ENCODE data around the gene ABTB2. TPM values are rescaled to one million over a fixed set of nuclear protein-coding genes. Genes with fewer than 3 reads are reported as not detected.

ABTB2 gene
- total and polyA plus RNA-seq, 2 of the 8 experiments (the other 6 are each of a cell fraction or from before 2014, with no cell fraction given): 7.7 to 10.2 TPM

- Histone ChIP-seq H4K91ac (replicated peaks; ENCODE audit: insufficient read length, low read length) (no peak overlapping the region), H3K27me3 (replicated peaks in 1 of 4; ENCODE audit: control insufficient read depth in 3 of 4, extremely low read depth in 1 of 4, insufficient read depth in 3 of 4, low read length in 3 of 4) (no peaks in the 10 kb centered on the region), H3K4me1 (replicated peaks in 1 of 4; ENCODE audit: control insufficient read depth in 3 of 4, insufficient read depth in 4 of 4, low read length in 3 of 4) (no peaks in the 10 kb centered on the region), H3K79me2 (ENCODE audit: control insufficient read depth in 1 of 2, insufficient read depth in 2 of 2, low read length in 2 of 2) (no peaks in the 10 kb centered on the region), H3K4ac (replicated peaks; ENCODE audit: insufficient read length, low read depth, low read length) (no peak overlapping the region), H2AFZ (ENCODE audit: low read length) (no peak overlapping the region), H3K9ac (replicated peaks in 1 of 4; ENCODE audit: extremely low read depth in 1 of 4, low read depth in 3 of 4, low read length in 3 of 4) (no peak overlapping the region), H3K23ac (ENCODE audit: insufficient read length) (no peak overlapping the region), H3K4me3 (ENCODE audit: extremely low read depth in 1 of 4, insufficient read depth in 2 of 4, low read depth in 3 of 4, low read length in 4 of 4) (no peak overlapping the region), H2BK15ac (ENCODE audit: low read length) (no peak overlapping the region), H2BK120ac (replicated peaks; ENCODE audit: low read depth, low read length) (no peak overlapping the region), H3K9me3 (ENCODE audit: insufficient read depth in 2 of 2, low read depth in 1 of 2, low read length in 1 of 2) (no peaks in the 10 kb centered on the region), H3K79me1 (ENCODE audit: low read depth, low read length) (peaks cover 3% of the 10 kb centered on the region; the same call in 1 of the 2 replicates), H4K8ac (ENCODE audit: extremely low read depth, insufficient read depth, low read length) (no peak overlapping the region), H3K27ac (ENCODE audit: low read depth, low read length) (no peak overlapping the region), H3K18ac (ENCODE audit: extremely low read depth, low read length) (no peak overlapping the region), H4K5ac (ENCODE audit: insufficient read length, low read depth, low read length) (no peak overlapping the region), H3K4me2 (ENCODE audit: insufficient read depth in 1 of 2, low read depth in 2 of 2, low read length in 2 of 2) (no peak overlapping the region), H2BK5ac (ENCODE audit: low read depth, low read length) (no peak overlapping the region), H4K20me1 (replicated peaks in 1 of 2; ENCODE audit: control insufficient read depth in 1 of 2, insufficient read depth in 2 of 2, low read length in 2 of 2) (peaks cover 0 to 2% of the 10 kb centered on the region in 2 experiments), H2AK5ac (ENCODE audit: low read depth, low read length) (no peak overlapping the region), H3K36me3 (ENCODE audit: control insufficient read depth in 2 of 4, insufficient read depth in 4 of 4, low read length in 3 of 4) (no peaks in the 10 kb centered on the region), H3K56ac (replicated peaks; ENCODE audit: insufficient read length, low read depth, low read length) (no peak overlapping the region), H2BK20ac (ENCODE audit: low read length) (no peak overlapping the region), H3K23me2 (ENCODE audit: low read depth, low read length) (no peaks in the 10 kb centered on the region; the same call in 1 of the 2 replicates), H3K14ac (ENCODE audit: insufficient read length) (no peak overlapping the region), H2BK12ac (ENCODE audit: low read depth, low read length) (no peak overlapping the region)
- no peak for DNase-seq (ENCODE audit: low read depth in 1 of 2, low spot score in 2 of 2)
- CTCF ChIA-PET (ENCODE audit: partially characterized antibody): interaction anchor here (1.0 to 1.3 kb wide), 4 partner anchors 8 to 101 kb away, joined by 3 to 4 read pairs (median 4); no protein-coding TSS in a partner anchor
- WGBS, 2 experiments (ENCODE audit: extremely low coverage in 1 of 2, insufficient coverage in 1 of 2, insufficient read length in 1 of 2, insufficient replicate concordance in 2 of 2, low coverage in 1 of 2, low lambda C conversion rate in 2 of 2, missing lambda C conversion rate in 1 of 2): 87% methylated on average over 3 of the region's 3 CpGs; no CpG with 5 or more reads in 1 of the 2 experiments
- POLR2A ChIA-PET (ENCODE audit: partially characterized antibody): no interaction called here
- no peak for FAIRE-seq
- TF ChIP-seq SAP30 (IDR thresholded peaks at IDR 0.05; ENCODE audit: insufficient read depth, insufficient replicate concordance, low read length): no peak
- TF ChIP-seq CTCF (IDR thresholded peaks at IDR 0.05; ENCODE audit: control extremely low read depth in 1 of 3, insufficient read depth in 1 of 3, low read depth in 1 of 3, low read length in 3 of 3): no peak
- no peak for TF ChIP-seq PHF8 (conservative IDR thresholded peaks at IDR 0.05; ENCODE audit: low read depth, low read length)
- no peak for TF ChIP-seq FOSL1 (IDR thresholded peaks at IDR 0.05; ENCODE audit: insufficient read depth, low read depth, low read length)
- TF ChIP-seq GTF2F1 (IDR thresholded peaks at IDR 0.05; ENCODE audit: borderline replicate concordance, low read depth, low read length): no peak
- TF ChIP-seq, protein P1, sequence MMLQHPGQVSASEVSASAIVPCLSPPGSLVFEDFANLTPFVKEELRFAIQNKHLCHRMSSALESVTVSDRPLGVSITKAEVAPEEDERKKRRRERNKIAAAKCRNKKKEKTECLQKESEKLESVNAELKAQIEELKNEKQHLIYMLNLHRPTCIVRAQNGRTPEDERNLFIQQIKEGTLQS (IDR thresholded peaks at IDR 0.05; ENCODE audit: insufficient read depth, low read depth, low read length): no peak
- no peak for TF ChIP-seq KDM4A (IDR thresholded peaks at IDR 0.05; ENCODE audit: low read depth, low read length, severe bottlenecking)
- no peak for TF ChIP-seq SUZ12 (IDR thresholded peaks at IDR 0.05; ENCODE audit: low read length)
- no peak for TF ChIP-seq SIN3A (conservative IDR thresholded peaks at IDR 0.05 in 1 of 2, IDR thresholded peaks at IDR 0.05 in 1 of 2; ENCODE audit: low read depth in 1 of 2, low read length in 2 of 2)
- TF ChIP-seq CBX8 (IDR thresholded peaks at IDR 0.05; ENCODE audit: borderline replicate concordance, low read depth, low read length): no peak
Observed at GRCh38 chr11:34284156-34284555, 73.7 kb downstream of the ABTB2 start.
